NCI-H2171 (cell line): Measurements from ENCODE around the gene ZIC4.

Source experiments
- DNase-seq: peaks from one replicate; lab custom pipeline; 2025; lab: John Stamatoyannopoulos, UW

ZIC4 gene

GRCh38 chr3:147390589-147391569 lies 15.5 kb downstream of the ZIC4 start:
- no peak for DNase-seq

- DNase-seq: no peak
These were observed 16.6 kb downstream of the ZIC4 start for GRCh38 chr3:147389717-147390116.

- DNase-seq: no peak
These were observed 17.4 kb downstream of the ZIC4 start for GRCh38 chr3:147388700-147389580.

- DNase-seq: no peak
These were observed 18.3 kb downstream of the ZIC4 start for GRCh38 chr3:147387885-147388699.

GRCh38 chr3:147387291-147387884 lies 19.0 kb downstream of the ZIC4 start:
- no peak for DNase-seq

GRCh38 chr3:147385059-147386012 lies 21.0 kb downstream of the ZIC4 start:
- DNase-seq: no peak

- no peak for DNase-seq
These were observed 21.9 kb downstream of the ZIC4 start for GRCh38 chr3:147384210-147385058.

- DNase-seq: no peak
These were observed 22.7 kb downstream of the ZIC4 start for GRCh38 chr3:147383617-147384016.

GRCh38 chr3:147381596-147381995 lies 24.7 kb downstream of the ZIC4 start:
- no peak for DNase-seq

- DNase-seq: no peak
These were observed 25.4 kb downstream of the ZIC4 start for GRCh38 chr3:147380977-147381376.

- no peak for DNase-seq
These were observed 25.9 kb downstream of the ZIC4 start for GRCh38 chr3:147380387-147380951.

GRCh38 chr3:147379651-147380050 lies 26.7 kb downstream of the ZIC4 start:
- DNase-seq: no peak

- no peak for DNase-seq
These were observed 28.7 kb downstream of the ZIC4 start for GRCh38 chr3:147377412-147378367.

GRCh38 chr3:147373301-147373700 lies 33.0 kb downstream of the ZIC4 start:
- no peak for DNase-seq

- DNase-seq: no peak
These were observed 33.8 kb downstream of the ZIC4 start for GRCh38 chr3:147372525-147373027.

GRCh38 chr3:147371771-147372340 lies 34.5 kb downstream of the ZIC4 start:
- DNase-seq: no peak

GRCh38 chr3:147371140-147371539 lies 35.2 kb downstream of the ZIC4 start:
- DNase-seq: no peak
